ENCODE results near the gene UNKL.

Gene UNKL

GRCh38 chr16:1412847-1413246, 1.7 kb downstream of the UNKL start:
- H3K4me3 ChIP-seq (ENCODE audit: low read length) = no peak overlapping the region
- no peak for TF ChIP-seq CTCF (conservative IDR thresholded peaks at IDR 0.05; ENCODE audit: low read depth, low read length)
- DNase-seq (ENCODE audit: low read depth) = no peak

DNA sequence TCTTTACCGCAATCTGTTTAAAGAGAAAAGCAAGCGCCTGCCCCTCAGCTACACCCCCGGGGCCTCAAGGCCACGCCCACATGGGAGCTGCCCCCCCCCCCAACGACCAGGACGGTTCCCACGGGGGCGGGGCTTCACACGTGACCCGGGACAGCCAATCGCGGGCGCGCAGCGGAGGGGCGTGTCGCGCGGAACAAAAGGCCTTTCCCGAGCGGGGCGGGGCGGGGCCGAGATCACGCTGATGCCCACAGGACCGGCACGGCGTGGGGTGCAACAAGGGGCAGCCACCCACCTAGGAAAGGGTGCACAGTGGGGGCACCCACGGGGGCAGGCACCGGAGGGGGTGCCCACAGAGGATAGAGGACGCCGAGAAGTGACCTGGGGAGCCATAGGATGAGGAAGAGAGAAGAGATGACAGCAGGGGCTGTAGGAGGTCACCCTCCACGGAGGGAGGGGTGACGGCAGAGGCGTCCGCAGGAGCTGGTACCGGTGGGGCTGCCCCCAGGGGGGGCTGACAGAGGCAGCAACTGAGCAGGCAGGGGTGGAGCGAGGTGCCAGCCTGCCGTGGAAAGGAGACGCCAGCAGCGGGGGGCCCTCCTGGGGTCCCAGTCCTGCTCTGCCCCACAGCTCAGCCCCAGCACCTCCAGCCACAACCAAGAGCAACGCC, 6.2 kb downstream of the UNKL start:
- H3K4me3 ChIP-seq (ENCODE audit: low read length) = peak overlapping the region; percentile 75
- DNase-seq (ENCODE audit: low read depth) = peak; percentile 43
- no peak for TF ChIP-seq CTCF (conservative IDR thresholded peaks at IDR 0.05; ENCODE audit: low read depth, low read length)

DNA sequence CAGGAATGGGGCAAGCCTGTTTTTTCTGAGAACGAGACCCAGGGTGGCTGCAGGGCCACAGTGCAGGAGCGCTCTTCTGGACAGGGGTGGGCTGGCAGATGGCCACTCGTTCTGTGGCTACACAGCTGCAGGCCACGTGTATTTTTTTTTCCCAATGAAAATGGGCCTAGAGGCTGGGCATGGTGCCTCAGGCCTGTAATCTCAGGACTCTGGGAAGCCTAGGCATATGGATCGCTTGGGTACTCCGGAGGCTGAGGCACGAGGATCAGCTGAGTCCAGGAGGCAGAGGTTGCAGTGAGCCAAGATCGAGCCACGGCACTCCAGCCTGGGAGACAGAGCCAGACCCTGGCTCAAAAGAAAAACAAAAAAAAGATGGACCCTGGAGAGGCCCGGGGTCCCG, 6.8 kb downstream of the UNKL start:
- H3K4me3 ChIP-seq (ENCODE audit: low read length) = peak overlapping the region; percentile 10
- TF ChIP-seq CTCF (conservative IDR thresholded peaks at IDR 0.05; ENCODE audit: low read depth, low read length) = no peak
- DNase-seq (ENCODE audit: low read depth) = no peak

DNA sequence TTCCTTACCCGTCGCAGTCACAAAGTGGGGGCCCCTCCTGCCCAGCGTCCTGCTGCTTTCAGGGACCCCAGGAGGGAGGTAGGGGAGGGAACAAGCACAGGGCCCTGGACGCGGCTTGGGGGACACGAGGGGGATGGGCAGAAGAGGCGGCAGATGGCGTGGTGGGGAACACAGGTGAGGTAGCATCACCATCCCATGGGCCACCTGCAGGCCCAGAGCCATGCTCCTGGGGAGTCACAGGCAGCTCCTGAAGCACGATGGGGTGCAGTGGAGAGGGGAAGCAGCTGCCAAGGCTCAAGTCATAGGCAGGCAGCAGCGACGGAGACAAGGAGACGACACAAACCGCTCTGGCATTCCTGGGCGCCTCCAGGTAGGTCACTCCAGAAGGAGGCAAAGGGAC, 10.8 kb downstream of the UNKL start:
- no peak for DNase-seq (ENCODE audit: low read depth)
- TF ChIP-seq CTCF (conservative IDR thresholded peaks at IDR 0.05; ENCODE audit: low read depth, low read length) = no peak
- no peak overlapping the region for H3K4me3 ChIP-seq (ENCODE audit: low read length)

DNA sequence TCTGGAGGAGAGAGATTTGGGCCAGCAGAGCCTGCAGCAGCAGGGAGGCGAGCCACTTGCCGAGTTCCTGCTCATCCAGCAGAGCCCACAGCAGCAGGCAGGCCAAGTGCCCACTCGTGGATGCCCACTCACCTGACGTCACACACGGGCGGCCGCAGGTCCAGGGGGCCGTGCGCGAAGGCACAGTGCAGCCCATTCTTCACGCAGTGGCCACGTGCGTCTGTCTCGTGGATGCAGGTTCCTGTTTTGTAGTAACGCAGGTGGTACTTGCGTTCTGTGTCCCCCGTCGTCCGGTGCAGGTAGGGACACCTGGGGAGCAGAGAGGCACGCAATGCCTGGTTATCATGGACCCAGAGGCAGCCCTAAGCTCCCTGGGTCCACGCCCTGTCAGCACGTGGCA, 11.5 kb downstream of the UNKL start:
- no peak for TF ChIP-seq CTCF (conservative IDR thresholded peaks at IDR 0.05; ENCODE audit: low read depth, low read length)
- no peak for DNase-seq (ENCODE audit: low read depth)
- H3K4me3 ChIP-seq (ENCODE audit: low read length) = no peak overlapping the region

DNA sequence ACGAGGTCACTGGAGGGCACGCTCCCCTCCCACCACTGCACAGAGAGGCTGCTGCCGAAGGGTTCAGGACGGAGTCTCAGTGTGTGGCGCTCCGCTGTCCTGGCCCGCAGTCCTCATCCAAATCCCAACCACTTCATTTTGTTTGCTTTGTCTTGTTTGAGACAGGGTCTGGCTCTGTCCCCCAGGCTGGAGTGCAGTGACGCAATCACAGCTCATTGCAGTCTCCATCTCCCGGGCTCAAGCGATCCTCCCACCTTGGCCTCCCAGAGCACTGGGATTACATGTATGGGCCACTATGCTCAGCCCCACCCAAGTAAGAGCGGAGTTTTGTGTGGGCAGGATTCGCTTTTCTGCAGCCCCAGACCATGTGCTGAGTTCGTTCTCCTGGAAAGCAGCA, 12.7 kb downstream of the UNKL start:
- no peak for DNase-seq (ENCODE audit: low read depth)
- no peak for TF ChIP-seq CTCF (conservative IDR thresholded peaks at IDR 0.05; ENCODE audit: low read depth, low read length)
- H3K4me3 ChIP-seq (ENCODE audit: low read length) = no peak overlapping the region

- H3K4me3 ChIP-seq (ENCODE audit: low read length) = no peak overlapping the region
- no peak for DNase-seq (ENCODE audit: low read depth)
- TF ChIP-seq CTCF (conservative IDR thresholded peaks at IDR 0.05; ENCODE audit: low read depth, low read length) = no peak
Measured at GRCh38 chr16:1401061-1401757, 13.3 kb downstream of the UNKL start.
